GM18498 (cell line): Measurements from ENCODE around the gene GALNT6.
"Not testable (repeated sequence)": the region's sequence is repeated elsewhere in the genome, so short reads cannot be mapped to it uniquely, and the experiment has no call there.

ENCODE experiments used
- ATAC-seq: cut with Tn5 transposase; IDR thresholded peaks from one replicate; pipeline ENCODE4 v1.9.1; 2021; ENCODE audit warnings: mild to moderate bottlenecking, moderate library complexity; ENCODE audit not compliant: unreplicated experiment

Gene GALNT6

GRCh38 chr12:51326698-51327439, 64.3 kb downstream of the GALNT6 start:
- ATAC-seq = peak; percentile 43

GRCh38 chr12:51324953-51325352, 66.3 kb downstream of the GALNT6 start:
- no peak for ATAC-seq

- peak; percentile 75 for ATAC-seq
Measured at GRCh38 chr12:51323966-51324895, 67.0 kb downstream of the GALNT6 start, which contains the start of gene BIN2. TSS of gene BIN2 (minus strand) at chr12:51324174. CDS start at chr12:51324102, 72 bp downstream.

GRCh38 chr12:51323317-51323960, 67.8 kb downstream of the GALNT6 start:
- ATAC-seq = peak; percentile 8

GRCh38 chr12:51322452-51322851, 68.8 kb downstream of the GALNT6 start:
- no peak for ATAC-seq

GRCh38 chr12:51321882-51322281, 69.3 kb downstream of the GALNT6 start:
- no peak for ATAC-seq

GRCh38 chr12:51320695-51321320, 70.4 kb downstream of the GALNT6 start:
- no peak for ATAC-seq

GRCh38 chr12:51320311-51320694, 70.9 kb downstream of the GALNT6 start:
- no peak for ATAC-seq

GRCh38 chr12:51318846-51319599, 72.2 kb downstream of the GALNT6 start:
- ATAC-seq = no peak

- not testable (repeated sequence) for ATAC-seq
Measured at GRCh38 chr12:51318057-51318806, 73.0 kb downstream of the GALNT6 start.

- no peak for ATAC-seq
Measured at GRCh38 chr12:51311389-51311788, 79.8 kb downstream of the GALNT6 start.

GRCh38 chr12:51307655-51308593, 83.3 kb downstream of the GALNT6 start:
- no peak for ATAC-seq

- no peak for ATAC-seq
Measured at GRCh38 chr12:51306507-51306906, 84.7 kb downstream of the GALNT6 start.
